Stimulated activated CD8-positive, alpha-beta memory T cell treated with anti-CD3 and anti-CD28 coated beads, Interleukin-12 subunit alpha, Interleukin-12 subunit beta, amount 100 ng/mL, for 1 hour (primary cell): ENCODE results near the gene CHD2.

Source experiments
- DNase-seq: peaks from one replicate; pipeline ENCODE4 v3.0.0-alpha.2; 2020; ENCODE audit warnings: low read depth

CHD2 gene

GRCh38 chr15:92962914-92963313 lies 62.8 kb downstream of the CHD2 start:
- no peak for DNase-seq

GRCh38 chr15:92963794-92964193 lies 63.7 kb downstream of the CHD2 start:
- no peak for DNase-seq

GRCh38 chr15:92968926-92969651 lies 69.0 kb downstream of the CHD2 start:
- DNase-seq = no peak

- DNase-seq = no peak
Observed at GRCh38 chr15:92970656-92971055, 70.5 kb downstream of the CHD2 start.

- no peak for DNase-seq
Observed at GRCh38 chr15:92971081-92971480, 71.0 kb downstream of the CHD2 start.

GRCh38 chr15:92971713-92972112 lies 71.6 kb downstream of the CHD2 start:
- no peak for DNase-seq

- no peak for DNase-seq
Observed at GRCh38 chr15:92974183-92974915, 74.2 kb downstream of the CHD2 start.

GRCh38 chr15:92979011-92979701 lies 79.0 kb downstream of the CHD2 start:
- DNase-seq = no peak

GRCh38 chr15:92981333-92981732 lies 81.2 kb downstream of the CHD2 start:
- no peak for DNase-seq

- DNase-seq = no peak
Observed at GRCh38 chr15:92984161-92984560, 84.0 kb downstream of the CHD2 start.

- no peak for DNase-seq
Observed at GRCh38 chr15:92989470-92989869, 89.3 kb downstream of the CHD2 start.

- no peak for DNase-seq
Observed at GRCh38 chr15:92990031-92990430, 89.9 kb downstream of the CHD2 start.

GRCh38 chr15:92992720-92993119 lies 92.6 kb downstream of the CHD2 start:
- DNase-seq = no peak

- DNase-seq = no peak
Observed at GRCh38 chr15:92997821-92998220, 97.7 kb downstream of the CHD2 start.

GRCh38 chr15:93001156-93001555 lies 101.0 kb downstream of the CHD2 start:
- no peak for DNase-seq

- no peak for DNase-seq
Observed at GRCh38 chr15:93001881-93002280, 101.8 kb downstream of the CHD2 start.

GRCh38 chr15:93005133-93005532 lies 105.0 kb downstream of the CHD2 start:
- DNase-seq = no peak

GRCh38 chr15:93007994-93008393 lies 107.9 kb downstream of the CHD2 start:
- no peak for DNase-seq

- no peak for DNase-seq
Observed at GRCh38 chr15:93012786-93013185, 112.7 kb downstream of the CHD2 start.

- no peak for DNase-seq
Observed at GRCh38 chr15:93017526-93017925, 117.4 kb downstream of the CHD2 start.

GRCh38 chr15:93018574-93018973 lies 118.5 kb downstream of the CHD2 start:
- DNase-seq = no peak

GRCh38 chr15:93019090-93019489 lies 119.0 kb downstream of the CHD2 start:
- no peak for DNase-seq

- no peak for DNase-seq
Observed at GRCh38 chr15:93019971-93020370, 119.8 kb downstream of the CHD2 start.
